Esophagus muscularis mucosa (tissue), 4 donors: ENCODE data around the gene SLC44A4. TPM values are rescaled to one million over a fixed set of nuclear protein-coding genes. Genes with fewer than 3 reads are reported as not detected.
A peak's percentile ranks its signal among the peaks of the same experiment; 100 is the strongest.

Source experiments
- DNase-seq: peaks from one replicate; pipeline ENCODE4 v3.0.0-alpha.2; 2017; ENCODE audit errors: extremely low spot score
- H3K27ac ChIP-seq, 4 donors: fragments of 200-600 bp; sonication (generic); replicated peaks in 1 of 4; 1 replicate in 3 of 4; 2 replicates in 1 of 4; pipeline ENCODE4 v1.5.1; 2016 to 2019; ENCODE audit warnings: mild to moderate bottlenecking in 1 of 4
- H3K27me3 ChIP-seq, 4 donors: fragments of 200-600 bp; sonication (generic); one replicate each; pipeline versions ENCODE4 v1.5.1 to v1.6.0; 2016 to 2019
- H3K36me3 ChIP-seq, 4 donors: fragments of 200-600 bp; sonication (generic); one replicate each; pipeline ENCODE4 v1.5.1; 2016 to 2019
- H3K4me1 ChIP-seq, 4 donors: fragments of 200-600 bp; sonication (generic); one replicate each; pipeline ENCODE4 v1.5.1; 2016 to 2019
- H3K4me3 ChIP-seq, 4 donors: fragments of 200-600 bp; sonication (generic); 1 replicate in 2 of 4; 2 replicates in 2 of 4; pipeline ENCODE4 v1.5.1; 2016 to 2019; ENCODE audit warnings: mild to moderate bottlenecking in 4 of 4, moderate library complexity in 1 of 4
- H3K9me3 ChIP-seq, 4 donors: fragments of 200-600 bp; sonication (generic); 1 replicate in 3 of 4; 2 replicates in 1 of 4; pipeline ENCODE4 v1.5.1; 2016 to 2019
- CTCF ChIP-seq, 3 experiments: fragments of 200-600 bp in 2 of 3; fragments of 450-650 bp in 1 of 3; sonication (generic) in 2 of 3; IDR thresholded peaks; one replicate each; pipeline ENCODE4 v1.5.1; 2017 to 2019; ENCODE audit warnings: antibody characterized with exemption in 3 of 3, mild to moderate bottlenecking in 2 of 3, moderate library complexity in 1 of 3
- EP300 ChIP-seq: sonication (generic); formaldehyde crosslinking; IDR thresholded peaks from one replicate; pipeline ENCODE4 v1.6.1; 2017; ENCODE audit warnings: antibody characterized with exemption
- POLR2A ChIP-seq: fragments of 450-650 bp; IDR thresholded peaks from one replicate; pipeline ENCODE4 v1.6.1; 2017; ENCODE audit warnings: antibody characterized with exemption, moderate library complexity, mild to moderate bottlenecking, low read depth
- POLR2AphosphoS5 ChIP-seq, 2 donors: sonication (generic); formaldehyde crosslinking; IDR thresholded peaks; one replicate each; pipeline ENCODE4 v1.6.1; 2017; ENCODE audit warnings: antibody characterized with exemption in 2 of 2
- WGBS: methylation state at CpG from one replicate; pipeline ENCODE4 v1.1.5; 2018; 5-methylcytosine and 5-hydroxymethylcytosine counted together
- intact Hi-C: fragments of 100-400 bp; cut with DNase I; formaldehyde crosslinking; loops from one replicate; pipeline ENCODE4 v1.15.1; 2023
- total RNA-seq, 4 donors: library from RNA; depleted of rRNA; stranded (reverse); fragments of >200 nt; gene quantifications; one replicate each; pipeline versions ENCODE4 v1.1.0 to v1.2.1, GENCODE V29; 2016

SLC44A4 gene
- total RNA-seq, 4 donors from 2014 or later: 0.19 to 0.80 TPM; not detected in 2

GRCh38 chr6:31879143-31879542, 346 bp upstream of the SLC44A4 start:
- no peak for DNase-seq
- intact Hi-C loops: no loop called here
- Histone ChIP-seq H3K4me3 (no peak overlapping the region), H3K36me3 (peaks cover 42 to 49% (median 47%) of the 10 kb centered on the region in 4 donors), H3K27me3 (no peaks in the 10 kb centered on the region), H3K27ac (no peak overlapping the region), H3K4me1 (no peaks in the 10 kb centered on the region), H3K9me3 (no peaks in the 10 kb centered on the region)
- 82% methylated on average over 11 of the region's 13 CpGs for WGBS
- TF ChIP-seq POLR2A: no peak
- TF ChIP-seq POLR2AphosphoS5 (IDR thresholded peaks at IDR 0.05): no peak
- no peak for TF ChIP-seq CTCF (IDR thresholded peaks at IDR 0.05)
- TF ChIP-seq EP300: no peak

DNA sequence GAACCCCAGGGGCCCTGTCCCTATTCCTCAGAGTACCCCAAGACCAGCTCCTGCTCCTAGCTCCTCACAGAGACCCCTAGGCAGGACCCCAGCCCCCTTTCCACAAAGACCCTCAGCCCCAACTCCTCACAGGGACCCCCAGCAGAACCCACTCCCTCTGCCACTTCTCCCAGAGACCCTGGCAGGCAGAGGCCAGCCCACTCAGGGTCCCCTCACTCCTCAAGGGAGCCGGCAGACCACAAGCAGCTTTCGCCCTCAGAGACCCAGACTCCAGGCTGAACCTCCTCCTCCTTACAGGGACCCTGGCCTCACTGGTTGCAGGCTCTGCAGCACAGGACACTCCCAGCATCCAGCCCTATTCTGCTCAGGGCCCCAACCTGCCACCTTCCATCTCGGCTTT, 575 bp downstream of the SLC44A4 start:
- DNase-seq: no peak
- intact Hi-C loops: no loop called here
- no peaks in the 10 kb centered on the region for H3K27me3 ChIP-seq
- peaks cover 33 to 40% (median 38%) of the 10 kb centered on the region in 4 donors for H3K36me3 ChIP-seq
- no peak overlapping the region for H3K4me3 ChIP-seq
- TF ChIP-seq EP300 (no peak), POLR2A (no peak), POLR2AphosphoS5 (IDR thresholded peaks at IDR 0.05) (no peak), CTCF (IDR thresholded peaks at IDR 0.05) (no peak)
- H3K9me3 ChIP-seq: no peaks in the 10 kb centered on the region
- H3K4me1 ChIP-seq: no peaks in the 10 kb centered on the region
- H3K27ac ChIP-seq: peak overlapping the region in 1 of 4 donors; percentile 6
- WGBS: 88% methylated on average over 3 of the region's 3 CpGs

- TF ChIP-seq CTCF (IDR thresholded peaks at IDR 0.05) (no peak), POLR2A (no peak), POLR2AphosphoS5 (IDR thresholded peaks at IDR 0.05) (no peak), EP300 (no peak)
- no peaks in the 10 kb centered on the region for H3K9me3 ChIP-seq
- no peak overlapping the region for H3K4me3 ChIP-seq
- intact Hi-C loops: no loop called here
- H3K27me3 ChIP-seq: no peaks in the 10 kb centered on the region
- no peaks in the 10 kb centered on the region for H3K4me1 ChIP-seq
- H3K27ac ChIP-seq: peak overlapping the region in 1 of 4 donors; percentile 6
- H3K36me3 ChIP-seq: peaks cover 28 to 34% (median 33%) of the 10 kb centered on the region in 4 donors
- DNase-seq: no peak
- WGBS: 77% methylated on average over 8 of the region's 10 CpGs
These were observed 1.1 kb downstream of the SLC44A4 start for GRCh38 chr6:31877651-31878161.

- intact Hi-C loops: no loop called here
These were observed 1.6 kb downstream of the SLC44A4 start for GRCh38 chr6:31877125-31877650.

More at GRCh38 chr6:31877125-31877650, 1.6 kb downstream of the SLC44A4 start:
- Histone ChIP-seq H3K9me3 (no peaks in the 10 kb centered on the region), H3K27me3 (no peaks in the 10 kb centered on the region), H3K4me1 (no peaks in the 10 kb centered on the region), H3K4me3 (no peak overlapping the region), H3K27ac (no peak overlapping the region), H3K36me3 (peaks cover 23 to 29% (median 28%) of the 10 kb centered on the region in 4 donors)
- WGBS: 75% methylated on average over 3 of the region's 3 CpGs
- DNase-seq: no peak
- TF ChIP-seq POLR2A (no peak), CTCF (IDR thresholded peaks at IDR 0.05) (no peak), POLR2AphosphoS5 (IDR thresholded peaks at IDR 0.05) (no peak), EP300 (no peak)
